Stimulated activated CD8-positive, alpha-beta memory T cell treated with anti-CD3 and anti-CD28 coated beads, Interleukin-2, amount 100 ng/mL, for 1 hour (primary cell): ENCODE results near the gene PTMA.
A peak's percentile ranks its signal among the peaks of the same experiment; 100 is the strongest.
"Not testable (repeated sequence)": the region's sequence is repeated elsewhere in the genome, so short reads cannot be mapped to it uniquely, and the experiment has no call there.

Experiments
- DNase-seq, 2 donors: peaks; one replicate each; pipeline ENCODE4 v3.0.0-alpha.2; 2020; ENCODE audit warnings: low read depth in 2 of 2

Gene PTMA, protein sequence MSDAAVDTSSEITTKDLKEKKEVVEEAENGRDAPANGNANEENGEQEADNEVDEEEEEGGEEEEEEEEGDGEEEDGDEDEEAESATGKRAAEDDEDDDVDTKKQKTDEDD

DNA sequence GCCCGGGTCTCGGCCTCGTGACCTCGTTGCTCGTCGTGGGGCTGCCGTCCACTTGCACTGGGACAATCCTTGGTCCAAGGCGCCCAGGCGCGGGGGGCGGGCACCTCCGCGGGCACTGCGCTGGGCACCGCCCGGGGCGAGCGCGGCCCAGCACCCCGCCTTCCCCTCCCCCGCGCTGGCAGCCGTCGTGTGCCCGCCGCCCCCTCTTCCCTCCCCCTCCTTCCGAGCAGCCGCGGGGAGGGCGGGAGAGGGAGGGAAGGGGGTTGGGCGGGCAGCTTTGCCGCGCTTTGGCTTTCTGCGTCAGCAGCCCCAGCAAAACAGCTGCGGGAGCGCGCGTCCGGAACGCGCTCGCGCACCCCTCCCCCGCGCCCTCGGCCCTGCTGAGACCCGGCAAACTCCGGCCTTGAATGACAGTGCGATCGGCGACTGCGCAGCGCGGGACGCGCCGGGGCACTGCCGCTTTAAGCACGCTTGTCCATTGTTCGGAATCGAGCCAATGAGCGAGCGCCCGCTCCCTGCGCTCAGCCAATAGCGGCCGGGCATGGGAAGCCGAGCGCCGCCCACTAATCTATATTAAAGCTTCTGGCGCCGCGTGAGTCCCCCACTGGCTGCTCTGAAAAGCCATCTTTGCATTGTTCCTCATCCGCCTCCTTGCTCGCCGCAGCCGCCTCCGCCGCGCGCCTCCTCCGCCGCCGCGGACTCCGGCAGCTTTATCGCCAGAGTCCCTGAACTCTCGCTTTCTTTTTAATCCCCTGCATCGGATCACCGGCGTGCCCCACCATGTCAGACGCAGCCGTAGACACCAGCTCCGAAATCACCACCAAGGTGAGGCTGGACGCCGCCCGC lies at the start of gene PTMA:
Gene PTMA (plus strand): TSS at position 599 of the 846 bp plus-strand sequence. CDS start 182 bp downstream, at position 781.
- DNase-seq = peak; percentile 99

DNA sequence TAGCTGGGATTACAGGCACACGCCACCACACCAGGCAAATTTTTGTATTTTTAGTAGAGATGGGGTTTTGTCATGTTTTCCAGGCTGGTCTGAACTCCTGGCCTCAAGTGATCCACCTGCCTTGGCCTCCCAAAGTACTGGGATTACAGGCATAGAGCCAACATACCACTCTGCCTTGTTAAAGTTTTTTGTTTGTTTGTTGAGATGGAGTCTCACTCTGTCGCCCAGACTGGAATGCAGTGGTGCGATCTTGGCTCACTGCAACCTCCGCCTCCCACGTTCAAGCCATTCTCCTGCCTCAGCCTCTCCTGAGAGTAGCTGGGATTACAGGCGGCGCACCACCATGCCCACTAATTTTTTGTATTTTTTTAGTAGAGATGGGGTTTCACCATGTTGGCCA lies 48.3 kb upstream of the PTMA start:
- not testable (repeated sequence) for DNase-seq

DNA sequence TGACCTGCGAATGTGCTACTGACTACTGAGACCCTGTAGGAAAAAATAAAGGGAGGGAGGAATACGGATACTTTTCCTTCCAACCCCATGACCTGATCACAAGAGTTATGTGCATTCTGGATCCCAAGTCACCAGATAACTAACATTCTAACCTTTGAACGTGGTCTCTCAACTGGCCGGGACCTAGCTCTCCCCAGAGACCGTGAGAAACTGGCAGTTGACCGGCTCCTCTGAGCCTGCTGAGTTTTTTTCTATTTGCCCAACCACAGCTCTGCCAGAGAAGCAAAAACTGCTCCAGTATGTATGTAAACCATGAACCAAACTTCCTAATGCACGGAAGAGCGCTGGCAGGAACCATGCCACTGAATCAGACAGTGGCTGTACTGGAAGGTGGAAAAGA lies 47.5 kb upstream of the PTMA start:
- no peak for DNase-seq

DNA sequence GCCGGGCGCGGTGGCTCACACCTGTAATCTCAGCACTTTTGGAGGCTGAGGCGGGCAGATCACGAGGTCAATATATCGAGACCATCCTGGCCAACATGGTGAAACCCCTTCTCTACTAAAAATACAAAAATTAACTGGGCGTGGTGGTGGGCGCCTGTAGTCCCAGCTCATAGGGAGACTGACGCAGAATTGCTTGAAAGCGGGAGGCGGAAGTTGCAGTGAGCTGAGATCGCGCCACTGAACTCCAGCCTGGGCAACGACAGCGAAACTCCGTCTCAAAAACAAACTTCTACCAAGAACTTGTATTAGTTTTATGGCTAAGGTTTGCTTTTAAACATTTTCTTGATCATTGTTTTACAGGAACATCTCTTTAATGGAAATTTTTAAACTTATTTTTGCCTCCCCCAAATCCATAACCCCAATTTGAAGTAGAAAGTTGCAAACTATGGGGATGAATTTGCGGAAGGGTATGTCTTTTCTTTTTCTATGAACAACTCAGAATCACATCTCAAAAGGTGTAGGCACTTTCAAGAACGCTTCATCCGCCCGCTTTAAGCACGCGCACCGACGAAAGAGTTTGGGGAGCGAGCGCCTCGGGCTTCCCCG lies 46.8 kb upstream of the PTMA start:
- no peak for DNase-seq

DNA sequence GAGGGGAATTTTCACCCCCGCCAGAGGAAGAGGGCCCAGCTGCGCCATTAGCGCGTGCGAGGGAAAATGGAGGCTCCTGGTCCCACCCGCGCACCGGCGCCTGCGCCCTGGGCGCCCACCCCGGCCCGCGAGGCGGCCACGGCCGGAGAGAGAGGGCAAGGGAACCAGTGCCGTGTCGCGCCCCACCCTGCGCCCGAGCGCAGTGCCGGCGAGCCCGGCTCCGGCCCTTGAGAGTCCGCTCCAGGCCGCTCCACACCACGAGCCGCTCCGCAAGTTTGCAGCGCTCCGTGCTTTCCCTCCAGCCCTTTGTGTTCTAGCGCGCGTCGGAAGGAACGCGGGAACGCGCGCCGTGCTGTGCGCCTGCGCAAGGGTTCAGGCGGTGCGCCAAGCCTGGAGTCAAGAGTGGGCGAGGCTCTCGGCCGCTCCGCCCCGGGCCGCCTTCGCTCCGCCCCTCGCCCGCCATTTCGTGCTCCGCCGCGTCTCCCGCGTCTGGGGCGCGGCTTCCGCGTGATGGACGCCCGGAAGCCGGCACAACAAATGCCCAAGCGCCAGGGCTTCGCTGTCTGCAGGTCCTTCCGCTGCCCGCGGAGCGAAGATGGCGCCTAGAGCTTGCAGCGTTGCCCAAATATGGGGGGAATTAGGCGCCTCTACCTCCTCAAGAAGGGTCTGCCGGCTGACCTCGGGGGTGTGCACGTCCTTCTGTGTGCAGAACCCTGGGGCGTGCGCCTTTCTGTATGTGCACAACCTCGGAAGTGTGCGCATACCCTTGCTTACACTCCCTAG lies 46.1 kb upstream of the PTMA start:
- DNase-seq = peak; percentile 93 to 94

DNA sequence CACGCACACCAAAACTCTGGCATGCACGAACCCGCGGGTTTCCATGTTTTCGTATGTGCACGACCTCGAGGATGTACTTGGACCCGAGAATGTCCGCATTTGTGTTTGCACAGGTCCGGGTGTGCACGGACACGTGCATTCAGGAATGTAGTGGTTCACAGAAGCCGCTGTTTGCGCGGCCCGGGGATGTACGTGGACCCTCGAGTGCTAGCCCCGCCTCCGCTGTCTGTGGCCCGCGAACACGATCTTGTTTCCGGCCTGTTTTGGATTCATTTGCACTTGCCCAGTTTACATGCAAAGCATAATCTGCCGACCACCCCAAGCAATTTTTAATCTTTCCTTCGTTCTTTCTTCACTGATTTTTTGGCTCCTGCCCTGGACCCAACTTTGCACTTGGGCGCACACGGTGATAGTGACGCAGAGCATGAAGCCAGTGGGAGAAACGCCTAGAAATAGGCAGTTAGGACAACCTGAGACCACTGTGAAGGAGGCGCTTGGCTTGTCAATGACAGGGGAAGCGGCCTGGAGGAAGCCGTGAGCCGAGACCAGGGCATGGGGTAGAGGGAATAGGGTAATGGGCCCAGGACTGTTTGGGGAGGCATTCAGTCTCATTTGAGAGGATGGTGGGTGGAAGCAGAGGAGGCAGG lies 45.4 kb upstream of the PTMA start:
- DNase-seq = no peak

DNA sequence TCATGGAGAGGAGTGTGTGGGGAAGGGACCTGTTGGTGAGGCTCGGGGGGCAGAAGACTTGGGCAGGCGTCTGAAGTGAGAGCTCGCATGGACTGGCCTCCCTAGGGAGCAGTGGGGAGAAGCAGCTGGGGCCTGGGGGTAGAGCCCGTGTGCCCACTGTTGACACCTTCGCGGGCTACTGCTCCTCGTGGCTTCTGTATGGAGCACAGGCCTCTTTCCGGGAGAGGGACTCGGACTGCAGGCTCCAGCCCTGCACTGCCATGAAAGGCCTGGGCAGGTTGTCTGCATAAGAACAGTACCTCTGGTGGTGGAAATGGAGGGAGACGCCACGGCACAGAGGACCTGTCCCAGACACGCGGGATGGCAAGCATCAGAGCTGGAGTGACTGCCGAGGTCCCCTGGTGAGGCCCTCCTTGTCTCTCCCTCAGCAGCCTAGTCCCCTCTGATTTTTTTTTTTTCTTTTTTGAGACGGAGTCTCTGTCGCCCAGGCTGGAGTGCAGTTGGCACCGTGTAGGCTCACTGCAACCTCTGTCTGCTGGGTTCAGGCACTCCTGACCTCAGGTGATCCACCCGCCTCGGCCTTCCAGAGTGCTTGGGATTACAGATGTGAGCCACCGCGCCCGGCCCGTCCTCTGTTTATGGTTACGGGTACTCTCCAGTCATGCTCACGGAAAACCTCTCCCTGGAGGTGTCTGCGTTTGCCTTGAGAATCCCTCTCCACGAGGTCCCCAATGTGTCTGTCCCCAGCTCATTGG lies 44.7 kb upstream of the PTMA start:
- DNase-seq = no peak

DNA sequence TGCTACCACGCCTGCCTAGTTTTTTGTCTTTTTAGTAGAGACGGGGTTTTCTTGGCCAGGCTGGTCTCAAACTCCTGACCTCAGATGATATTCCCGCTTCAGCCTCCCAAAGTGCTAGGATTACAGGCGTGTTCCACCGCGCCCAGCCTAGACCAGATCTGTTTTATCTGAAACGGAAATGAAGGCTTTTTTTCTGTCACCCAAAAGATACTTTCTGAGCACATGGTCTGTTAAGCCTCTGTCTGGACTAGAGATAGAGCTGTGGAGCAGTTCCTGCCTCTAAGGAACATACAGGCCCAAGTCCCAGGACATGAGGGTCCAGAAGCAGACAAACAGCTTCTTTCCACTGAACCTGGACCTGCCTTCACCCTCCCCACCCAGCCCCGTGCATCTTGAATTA lies 43.6 kb upstream of the PTMA start:
- no peak for DNase-seq

DNA sequence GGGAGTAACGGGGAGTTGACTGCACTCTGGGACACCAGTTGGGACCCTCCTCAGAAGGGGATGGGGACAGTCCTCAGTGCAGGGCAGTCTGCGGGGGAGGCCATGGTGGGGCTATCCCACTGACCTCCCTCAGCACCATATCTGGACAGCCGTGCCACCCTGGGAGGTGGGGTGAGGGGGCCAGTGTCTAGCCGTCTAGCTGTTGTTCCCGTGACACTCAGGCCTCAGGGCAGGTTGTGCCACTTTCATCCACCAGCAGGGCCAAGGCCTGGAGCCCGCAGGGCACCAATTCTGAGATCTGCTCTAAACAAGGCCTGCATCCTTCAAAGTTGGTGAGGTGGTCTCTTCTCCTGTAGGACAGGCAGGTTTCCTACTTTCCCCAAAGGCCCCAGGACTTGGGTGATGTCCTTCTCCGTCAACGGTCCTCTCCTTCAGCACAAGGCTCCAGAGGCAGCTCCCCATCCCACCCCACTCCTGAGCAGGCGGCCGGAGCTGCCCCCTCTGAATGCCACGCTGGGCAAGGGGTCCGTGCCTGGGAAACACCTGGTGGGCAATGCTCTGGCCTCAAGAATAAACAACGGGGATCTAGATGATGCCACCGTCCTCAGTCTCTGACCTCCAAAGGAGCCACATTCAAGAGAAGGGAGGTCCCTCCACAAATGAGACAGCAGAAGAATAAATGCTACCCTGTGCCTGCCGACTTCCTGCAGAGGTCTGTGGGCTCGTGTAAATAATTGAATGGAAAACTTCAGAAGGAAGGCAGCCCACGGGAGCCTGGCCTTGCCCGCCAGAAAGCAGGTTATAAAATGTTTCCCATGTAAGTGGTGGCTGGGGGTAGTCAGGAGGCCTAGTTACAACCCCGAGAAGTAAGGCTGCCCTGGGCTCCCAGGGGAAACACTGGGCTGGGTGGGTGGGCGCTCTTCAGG lies 42.8 kb upstream of the PTMA start:
- no peak for DNase-seq

DNA sequence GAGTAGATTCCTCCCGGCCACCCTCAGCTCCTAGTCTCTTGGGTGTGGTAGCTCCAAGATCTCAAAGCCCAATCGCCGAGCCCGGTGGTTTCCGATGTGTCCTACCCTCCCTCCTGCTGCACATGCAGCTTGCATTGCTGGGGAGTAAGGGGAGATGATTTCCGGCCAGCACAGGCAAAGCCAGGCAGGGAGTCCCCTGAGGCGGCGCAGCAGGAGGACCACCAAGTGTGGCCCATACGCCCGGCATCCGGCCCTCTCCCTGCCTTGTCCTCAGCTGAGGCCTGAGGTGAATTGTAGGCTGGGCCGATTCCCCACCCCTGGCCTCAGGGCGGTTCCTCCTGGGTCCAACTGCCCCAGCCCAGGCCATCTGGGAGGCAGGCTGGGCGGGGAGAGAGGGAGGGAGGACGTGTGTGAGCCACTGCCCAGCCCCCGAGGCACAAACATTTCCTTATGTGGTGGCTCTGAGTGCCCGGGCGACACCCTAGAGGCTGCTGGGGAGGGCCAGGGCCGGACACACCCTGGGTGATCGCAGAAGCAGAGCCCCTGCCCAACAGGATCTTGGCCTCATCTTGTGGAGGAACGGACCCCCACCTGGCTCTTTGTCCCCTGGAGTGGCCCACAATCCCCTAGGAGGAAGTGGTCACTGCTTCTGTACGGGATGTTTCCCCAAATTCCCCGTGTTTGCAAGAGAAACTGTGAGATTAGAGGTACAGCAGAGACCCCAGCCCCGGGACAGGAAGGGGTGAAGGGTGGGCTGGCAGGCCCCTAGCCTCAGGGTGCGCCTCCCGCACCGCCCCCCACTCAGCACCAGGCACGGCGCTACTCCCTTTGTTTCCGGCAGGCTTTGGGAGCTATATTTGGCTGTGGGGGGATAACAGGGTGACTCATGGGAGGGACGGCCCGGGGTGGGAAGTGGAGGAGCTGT lies 41.9 kb upstream of the PTMA start:
- no peak for DNase-seq

DNA sequence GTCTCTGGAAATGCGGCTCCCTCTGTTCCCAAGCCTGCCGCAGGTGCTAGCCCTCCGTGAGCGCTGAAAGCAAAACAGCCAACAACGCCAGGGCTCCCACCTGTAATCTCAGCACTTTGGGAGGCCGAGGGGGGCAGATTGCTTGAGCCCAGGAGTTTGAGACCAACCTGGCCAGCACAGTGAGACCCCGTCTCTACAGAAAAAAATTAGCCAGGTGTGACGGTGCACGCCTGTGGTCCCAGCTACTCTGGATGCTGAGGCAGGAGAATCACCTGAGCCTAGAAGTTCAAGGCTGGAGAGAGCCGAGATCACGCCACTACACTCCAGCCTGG lies 41.3 kb upstream of the PTMA start:
- DNase-seq = no peak

DNA sequence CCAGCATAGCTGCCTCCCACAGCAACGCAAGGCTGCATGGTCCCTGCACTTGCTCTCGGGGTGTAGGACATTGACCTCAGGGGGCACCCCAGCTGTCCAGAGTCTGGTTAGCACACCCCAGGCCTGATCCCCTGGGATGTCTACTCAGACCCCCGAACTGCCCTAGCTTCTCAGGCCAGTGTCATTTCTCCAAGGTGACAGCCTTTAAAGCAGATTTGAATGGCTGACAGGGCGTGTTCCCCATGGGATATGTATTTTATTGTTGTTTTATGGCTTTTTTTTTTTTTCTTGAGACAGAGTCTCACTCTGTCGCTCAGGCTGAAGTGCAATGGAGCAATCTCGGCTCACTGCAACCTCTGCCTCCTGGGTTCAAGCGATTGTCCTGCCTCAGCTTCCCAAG lies 40.8 kb upstream of the PTMA start:
- DNase-seq = no peak

DNA sequence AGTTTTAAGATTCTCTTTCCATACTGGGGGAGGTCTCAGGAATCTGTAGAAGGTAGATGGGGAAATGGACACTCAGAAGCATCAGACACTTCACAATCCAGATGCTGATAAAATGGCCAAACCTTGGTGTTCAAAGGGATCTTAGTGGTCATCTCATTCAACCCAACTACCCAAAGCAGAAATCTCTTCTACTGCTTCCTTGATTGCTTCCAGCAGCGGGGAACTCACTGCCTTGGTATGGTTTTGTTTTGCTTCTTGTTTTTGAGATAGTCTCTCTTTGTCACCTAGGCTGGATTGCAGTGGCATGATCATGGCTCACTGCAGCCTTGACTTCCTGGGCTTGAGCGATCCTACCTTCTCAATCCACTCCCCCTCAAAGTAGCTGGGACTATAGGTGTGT lies 39.3 kb upstream of the PTMA start:
- DNase-seq = no peak

DNA sequence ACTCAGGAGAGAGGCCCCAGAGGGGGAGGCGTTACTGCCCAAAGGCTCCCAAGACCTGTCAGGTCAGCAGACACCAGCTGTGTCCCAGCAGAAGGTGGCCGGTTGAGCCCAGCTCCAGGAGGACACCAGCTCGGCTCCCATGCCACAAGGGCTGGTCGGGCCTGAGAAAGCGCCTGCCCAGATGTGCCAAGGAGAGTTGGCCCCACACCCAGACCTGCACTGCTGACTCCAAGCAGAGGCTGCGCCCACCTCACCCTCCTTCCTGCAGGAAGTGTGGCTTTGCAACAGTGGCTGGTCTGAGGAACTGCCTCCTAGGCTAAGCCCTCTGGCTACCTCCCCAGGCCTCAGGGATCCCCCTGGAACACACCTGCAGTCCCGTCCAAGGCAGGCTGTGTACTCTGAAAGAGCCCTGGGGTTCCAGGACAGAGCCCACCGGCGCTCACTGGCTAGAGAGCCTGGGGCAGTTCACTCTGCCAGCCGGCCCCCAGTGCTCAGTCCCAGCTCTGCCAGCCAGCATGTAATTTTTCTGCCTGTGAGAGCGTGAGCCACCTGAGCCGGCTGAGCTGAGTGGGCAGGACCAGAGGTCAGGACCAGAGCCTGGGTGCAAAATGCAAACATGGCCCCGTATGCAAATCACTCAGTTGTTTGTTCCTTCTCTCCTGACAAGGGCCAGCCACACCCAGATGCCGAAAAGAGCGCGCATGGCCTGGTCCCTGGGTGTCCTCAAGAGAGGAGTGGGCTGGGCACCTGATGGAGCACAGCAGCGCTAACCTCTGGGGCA lies 36.9 kb upstream of the PTMA start:
- DNase-seq = no peak

DNA sequence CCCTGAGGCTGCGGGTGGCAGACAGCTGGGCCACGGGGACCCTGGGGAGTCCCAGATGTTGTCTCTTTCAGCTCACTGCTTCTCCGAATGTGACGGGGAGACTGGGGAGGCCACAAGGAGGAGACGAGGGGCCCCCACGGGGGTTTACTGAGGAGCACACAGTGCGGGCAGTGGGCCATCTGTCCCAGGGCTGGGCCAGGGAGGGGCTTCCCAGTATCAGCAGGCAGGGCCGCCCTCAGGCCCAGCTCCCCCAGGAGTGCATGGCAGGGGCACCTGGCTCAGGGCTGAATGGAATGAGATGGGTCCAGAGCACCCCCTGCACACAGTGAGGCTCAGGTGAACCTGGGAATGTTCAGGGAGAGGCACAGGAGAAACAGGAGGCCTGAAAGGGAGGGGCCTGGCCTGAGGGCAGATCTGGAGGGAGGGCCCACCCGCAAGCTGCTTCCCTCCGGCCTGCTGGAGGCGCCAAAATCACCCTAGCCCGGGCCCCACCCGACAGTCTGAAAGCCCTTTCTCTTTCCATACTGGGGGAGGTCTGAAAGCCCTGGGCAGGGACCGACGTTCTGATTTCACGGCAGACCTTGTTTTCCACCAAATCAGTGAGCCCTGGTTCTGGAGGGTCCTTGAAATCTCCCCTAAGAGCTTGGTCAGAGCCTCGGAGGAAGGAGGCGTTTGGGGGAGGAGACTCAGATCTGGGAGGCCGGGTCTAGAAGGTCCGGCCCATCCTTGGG lies 35.5 kb upstream of the PTMA start:
- DNase-seq = no peak

DNA sequence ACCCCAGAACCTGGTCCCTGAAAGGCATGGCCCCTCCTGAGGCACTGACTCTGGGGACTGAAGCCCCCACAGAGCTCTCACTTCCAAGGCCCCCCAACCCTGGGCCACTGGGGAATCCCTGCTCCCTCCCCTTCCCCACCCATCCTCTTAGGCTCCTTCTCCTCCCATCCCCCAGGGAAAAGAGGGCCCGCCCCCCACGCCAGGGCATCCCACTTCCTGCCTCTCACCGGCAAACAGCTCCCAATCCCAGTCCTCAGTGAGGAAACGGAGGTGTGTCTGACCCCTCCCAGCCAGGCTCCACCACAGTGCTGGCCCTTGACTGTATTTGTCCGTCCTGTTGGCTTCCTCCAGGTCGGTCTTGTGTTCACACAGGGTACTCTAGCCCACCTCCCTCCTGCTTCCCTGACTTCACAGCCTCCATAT lies 35.0 kb upstream of the PTMA start:
- DNase-seq = no peak

DNA sequence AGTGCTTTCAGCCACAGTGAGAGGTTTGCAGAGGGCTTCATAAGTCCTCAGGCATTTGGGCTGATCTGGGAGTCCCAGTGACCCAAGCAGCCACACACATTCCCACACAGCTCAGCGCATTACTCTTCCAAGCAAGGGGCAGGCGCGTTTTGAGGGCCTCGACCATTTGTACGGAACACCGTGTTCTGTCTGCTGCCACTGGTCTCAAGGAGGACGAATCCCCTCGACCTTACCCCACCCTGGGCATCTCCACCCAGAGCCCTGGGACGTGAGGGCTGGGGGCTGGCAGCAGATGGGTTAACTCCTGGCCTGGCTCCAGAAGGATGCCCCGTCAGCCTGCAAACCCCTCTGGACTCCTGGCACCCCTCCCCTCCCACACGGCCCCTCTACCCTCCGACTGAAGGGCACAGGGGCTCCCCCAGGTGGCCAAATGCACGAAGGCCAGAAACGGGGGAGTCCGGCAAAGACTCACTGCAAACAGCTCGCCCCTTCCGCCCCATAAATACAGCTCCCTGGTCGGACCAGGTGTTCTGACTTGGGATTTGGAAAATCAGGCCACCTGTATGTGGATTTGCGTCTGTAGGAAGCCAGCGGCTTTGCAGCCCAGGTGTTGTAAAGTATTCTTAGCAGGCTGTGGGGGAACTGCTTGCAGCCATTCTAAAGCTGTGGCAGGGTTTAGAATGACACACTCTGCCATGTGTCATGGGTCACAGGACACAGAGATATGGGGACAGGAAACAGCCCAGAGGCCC lies 33.6 kb upstream of the PTMA start:
- peak; percentile 14 to 38 for DNase-seq
